Activated T-helper 17 cell treated with anti-CD3 and anti-CD28 coated beads, Interleukin-2, amount 50 U/mL, for 72 hours (primary cell): ENCODE measurements around the gene SEMA6D. TPM values are rescaled to one million over a fixed set of nuclear protein-coding genes. Genes with fewer than 3 reads are reported as not detected.

Source experiments
- ATAC-seq: fragments of 150-1000 bp; cut with Tn5 transposase; replicated peaks from 2 replicates; pipeline ENCODE4 v1.10.0; 2021; ENCODE audit warnings: mild to moderate bottlenecking, moderate library complexity
- H3K27ac Mint-ChIP-seq: one replicate; pipeline ENCODE4 v1.8.0; 2022; ENCODE audit warnings: mixed read lengths
- H3K27me3 Mint-ChIP-seq: one replicate; pipeline ENCODE4 v1.8.0; 2022; ENCODE audit warnings: mixed read lengths
- H3K36me3 Mint-ChIP-seq: one replicate; pipeline ENCODE4 v1.8.0; 2022; ENCODE audit warnings: low read depth, mild to moderate bottlenecking, mixed read lengths
- H3K4me1 Mint-ChIP-seq: one replicate; pipeline ENCODE4 v1.8.0; 2022; ENCODE audit warnings: mixed read lengths
- H3K4me3 Mint-ChIP-seq: one replicate; pipeline ENCODE4 v1.8.0; 2022; ENCODE audit warnings: mild to moderate bottlenecking, mixed read lengths
- H3K9me3 Mint-ChIP-seq: one replicate; pipeline ENCODE4 v1.8.0; 2022; ENCODE audit warnings: mixed read lengths
- total RNA-seq, 2 donors: library from RNA; stranded (reverse); gene quantifications; one replicate each; pipeline ENCODE4 v1.2.3, GENCODE V29; 2022

Gene SEMA6D
- total RNA-seq, 2 donors from 2014 or later = not detected

GRCh38 chr15:47769166-47769565 lies 51.9 kb downstream of the SEMA6D start:
- Mint-ChIP-seq H3K4me3 (no peak overlapping the region), H3K9me3 (peaks cover 4% of the 10 kb centered on the region), H3K27me3 (peaks cover 4% of the 10 kb centered on the region), H3K27ac (no peak overlapping the region), H3K36me3 (no peaks in the 10 kb centered on the region), H3K4me1 (no peaks in the 10 kb centered on the region)
- no peak for ATAC-seq

DNA sequence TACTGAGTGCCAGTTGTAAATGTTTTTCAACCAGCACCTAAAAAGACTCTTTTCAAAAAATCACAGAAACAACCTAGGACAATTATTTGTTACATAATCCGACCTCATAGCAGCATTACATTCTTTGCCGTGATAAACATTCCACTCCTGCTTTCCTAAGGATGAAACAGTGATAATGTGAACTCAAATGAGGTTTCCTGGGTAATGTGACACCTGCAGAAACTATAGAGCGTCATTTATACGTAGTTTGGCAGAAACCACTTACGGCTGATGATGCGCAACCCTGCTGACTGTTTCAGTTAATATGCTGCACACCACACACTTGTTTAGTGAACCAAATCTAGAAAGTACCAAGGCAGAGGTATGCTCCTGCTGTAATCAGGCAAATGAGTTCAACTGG lies 55.8 kb downstream of the SEMA6D start:
- Mint-ChIP-seq H3K4me1 (no peaks in the 10 kb centered on the region), H3K4me3 (no peak overlapping the region), H3K27me3 (no peaks in the 10 kb centered on the region), H3K27ac (no peak overlapping the region), H3K36me3 (no peaks in the 10 kb centered on the region), H3K9me3 (peaks cover 4% of the 10 kb centered on the region)
- ATAC-seq = no peak

- no peaks in the 10 kb centered on the region for H3K36me3 Mint-ChIP-seq
- H3K9me3 Mint-ChIP-seq = no peaks in the 10 kb centered on the region
- H3K27me3 Mint-ChIP-seq = peaks cover 4% of the 10 kb centered on the region
- no peak for ATAC-seq
- H3K4me1 Mint-ChIP-seq = no peaks in the 10 kb centered on the region
- H3K27ac Mint-ChIP-seq = no peak overlapping the region
- H3K4me3 Mint-ChIP-seq = no peak overlapping the region
These were observed 61.0 kb downstream of the SEMA6D start for GRCh38 chr15:47778263-47778770.

DNA sequence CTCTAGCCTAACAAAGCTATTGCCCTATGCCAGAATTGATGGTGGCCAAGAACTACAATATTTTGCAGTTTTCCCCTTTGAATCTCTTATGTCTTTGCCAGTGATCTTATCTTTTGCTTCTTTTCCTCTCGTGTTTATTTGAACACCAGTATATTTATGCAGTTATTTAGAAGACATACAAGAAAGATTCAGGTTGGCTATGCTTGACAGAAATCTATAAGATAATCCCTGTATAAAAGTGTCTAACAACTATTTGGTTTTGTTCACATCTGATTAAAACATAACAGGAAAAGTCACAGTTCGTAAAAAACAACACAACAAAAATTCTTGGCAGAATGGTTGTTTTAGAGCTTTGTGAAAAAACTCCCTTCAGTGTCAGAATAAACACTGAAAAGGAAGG lies 63.7 kb downstream of the SEMA6D start:
- no peaks in the 10 kb centered on the region for H3K36me3 Mint-ChIP-seq
- H3K4me3 Mint-ChIP-seq = no peak overlapping the region
- H3K9me3 Mint-ChIP-seq = no peaks in the 10 kb centered on the region
- H3K4me1 Mint-ChIP-seq = no peaks in the 10 kb centered on the region
- H3K27me3 Mint-ChIP-seq = peaks cover 4% of the 10 kb centered on the region
- no peak for ATAC-seq
- H3K27ac Mint-ChIP-seq = no peak overlapping the region

GRCh38 chr15:47781527-47781926 lies 64.2 kb downstream of the SEMA6D start:
- no peaks in the 10 kb centered on the region for H3K9me3 Mint-ChIP-seq
- H3K27me3 Mint-ChIP-seq = peaks cover 4% of the 10 kb centered on the region
- no peak overlapping the region for H3K27ac Mint-ChIP-seq
- H3K4me3 Mint-ChIP-seq = no peak overlapping the region
- no peaks in the 10 kb centered on the region for H3K4me1 Mint-ChIP-seq
- ATAC-seq = no peak
- H3K36me3 Mint-ChIP-seq = no peaks in the 10 kb centered on the region

GRCh38 chr15:47784820-47785219 lies 67.5 kb downstream of the SEMA6D start:
- ATAC-seq = no peak
- no peak overlapping the region for H3K27ac Mint-ChIP-seq
- peaks cover 11% of the 10 kb centered on the region for H3K27me3 Mint-ChIP-seq
- H3K9me3 Mint-ChIP-seq = no peaks in the 10 kb centered on the region
- H3K4me1 Mint-ChIP-seq = no peaks in the 10 kb centered on the region
- no peaks in the 10 kb centered on the region for H3K36me3 Mint-ChIP-seq
- H3K4me3 Mint-ChIP-seq = no peak overlapping the region

GRCh38 chr15:47786371-47786770 lies 69.1 kb downstream of the SEMA6D start:
- Mint-ChIP-seq H3K9me3 (no peaks in the 10 kb centered on the region), H3K4me3 (no peak overlapping the region), H3K4me1 (no peaks in the 10 kb centered on the region), H3K27ac (no peak overlapping the region), H3K27me3 (peaks cover 7% of the 10 kb centered on the region), H3K36me3 (no peaks in the 10 kb centered on the region)
- ATAC-seq = no peak

- no peak for ATAC-seq
- H3K36me3 Mint-ChIP-seq = no peaks in the 10 kb centered on the region
These were observed 70.6 kb downstream of the SEMA6D start for GRCh38 chr15:47787875-47788274.

DNA sequence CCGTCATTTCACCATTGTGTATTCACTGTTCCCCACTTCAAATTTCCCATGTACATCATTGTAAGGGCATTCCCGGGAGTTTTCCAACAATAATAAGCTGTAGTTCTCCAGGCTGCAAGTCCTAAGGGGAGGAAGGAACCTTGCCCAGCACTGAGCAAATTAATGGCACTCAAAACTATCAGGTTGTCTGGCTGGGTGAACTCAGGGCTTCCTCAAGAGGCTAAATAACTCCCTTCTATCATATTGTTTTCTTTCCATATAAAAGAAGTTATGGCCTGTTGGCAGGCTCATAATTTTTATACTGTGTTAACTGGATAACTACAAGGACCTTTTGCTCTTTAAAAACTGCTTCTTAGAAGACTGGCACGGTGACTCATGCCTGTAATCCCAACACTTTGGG lies 71.4 kb downstream of the SEMA6D start:
- H3K4me3 Mint-ChIP-seq = no peak overlapping the region
- no peaks in the 10 kb centered on the region for H3K9me3 Mint-ChIP-seq
- peaks cover 15% of the 10 kb centered on the region for H3K27me3 Mint-ChIP-seq
- no peaks in the 10 kb centered on the region for H3K36me3 Mint-ChIP-seq
- ATAC-seq = no peak
- no peak overlapping the region for H3K27ac Mint-ChIP-seq
- no peaks in the 10 kb centered on the region for H3K4me1 Mint-ChIP-seq

More at GRCh38 chr15:47787875-47788274, 70.6 kb downstream of the SEMA6D start:
- Mint-ChIP-seq H3K4me1 (no peaks in the 10 kb centered on the region), H3K27ac (no peak overlapping the region), H3K4me3 (no peak overlapping the region), H3K9me3 (no peaks in the 10 kb centered on the region), H3K27me3 (peaks cover 11% of the 10 kb centered on the region)

GRCh38 chr15:47791161-47791560 lies 73.9 kb downstream of the SEMA6D start:
- no peaks in the 10 kb centered on the region for H3K36me3 Mint-ChIP-seq
- no peak for ATAC-seq
- no peak overlapping the region for H3K27ac Mint-ChIP-seq
- no peak overlapping the region for H3K4me3 Mint-ChIP-seq
- no peaks in the 10 kb centered on the region for H3K4me1 Mint-ChIP-seq
- H3K27me3 Mint-ChIP-seq = peaks cover 21% of the 10 kb centered on the region
- no peaks in the 10 kb centered on the region for H3K9me3 Mint-ChIP-seq

DNA sequence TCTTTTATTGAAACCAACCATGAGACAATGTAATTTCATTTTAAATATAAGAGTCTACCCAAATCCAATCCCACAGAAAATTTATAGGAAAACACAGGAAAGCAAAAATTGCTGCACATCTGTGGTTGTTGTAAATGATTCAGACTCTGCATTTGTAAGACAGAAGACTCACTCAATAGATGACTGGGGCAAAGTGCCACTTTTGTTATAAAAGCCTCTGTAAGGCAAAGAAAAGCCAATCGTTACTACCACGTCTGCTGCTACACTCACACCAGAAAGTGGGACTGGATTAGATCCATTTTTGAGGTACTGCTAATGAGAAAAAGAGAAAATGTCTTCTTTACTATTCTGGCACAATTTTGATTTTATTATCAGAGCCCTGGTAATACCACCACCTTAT lies 74.9 kb downstream of the SEMA6D start:
- no peaks in the 10 kb centered on the region for H3K9me3 Mint-ChIP-seq
- no peak for ATAC-seq
- no peak overlapping the region for H3K27ac Mint-ChIP-seq
- peaks cover 20% of the 10 kb centered on the region for H3K27me3 Mint-ChIP-seq
- no peaks in the 10 kb centered on the region for H3K4me1 Mint-ChIP-seq
- no peaks in the 10 kb centered on the region for H3K36me3 Mint-ChIP-seq
- no peak overlapping the region for H3K4me3 Mint-ChIP-seq

- H3K36me3 Mint-ChIP-seq = no peaks in the 10 kb centered on the region
- peaks cover 14% of the 10 kb centered on the region for H3K27me3 Mint-ChIP-seq
- no peaks in the 10 kb centered on the region for H3K4me1 Mint-ChIP-seq
- ATAC-seq = no peak
- no peak overlapping the region for H3K27ac Mint-ChIP-seq
- H3K4me3 Mint-ChIP-seq = no peak overlapping the region
- no peaks in the 10 kb centered on the region for H3K9me3 Mint-ChIP-seq
These were observed 77.1 kb downstream of the SEMA6D start for GRCh38 chr15:47794252-47794914.

DNA sequence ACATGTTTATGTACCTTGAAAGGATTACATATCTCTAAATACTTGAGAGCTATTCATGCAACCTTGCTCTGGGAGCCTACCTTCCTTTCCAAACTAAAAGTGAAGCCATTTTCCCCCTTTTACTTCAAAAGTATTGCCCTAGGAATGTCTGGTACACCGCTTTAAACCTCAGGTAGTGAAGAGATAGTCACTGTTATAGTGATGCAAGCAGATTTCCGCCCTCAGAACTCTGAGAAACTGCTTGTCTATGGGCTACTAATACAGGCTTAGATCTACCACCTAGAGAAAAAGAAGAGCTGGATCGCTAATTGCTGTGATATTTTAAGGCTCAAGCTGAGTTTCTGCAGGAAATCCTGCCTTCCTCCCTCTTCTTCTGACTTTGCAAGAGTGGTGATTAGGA lies 78.6 kb downstream of the SEMA6D start:
- Mint-ChIP-seq H3K4me3 (no peak overlapping the region), H3K9me3 (peaks cover 3% of the 10 kb centered on the region), H3K27me3 (peaks cover 14% of the 10 kb centered on the region), H3K4me1 (no peaks in the 10 kb centered on the region), H3K27ac (no peak overlapping the region), H3K36me3 (no peaks in the 10 kb centered on the region)
- ATAC-seq = no peak

DNA sequence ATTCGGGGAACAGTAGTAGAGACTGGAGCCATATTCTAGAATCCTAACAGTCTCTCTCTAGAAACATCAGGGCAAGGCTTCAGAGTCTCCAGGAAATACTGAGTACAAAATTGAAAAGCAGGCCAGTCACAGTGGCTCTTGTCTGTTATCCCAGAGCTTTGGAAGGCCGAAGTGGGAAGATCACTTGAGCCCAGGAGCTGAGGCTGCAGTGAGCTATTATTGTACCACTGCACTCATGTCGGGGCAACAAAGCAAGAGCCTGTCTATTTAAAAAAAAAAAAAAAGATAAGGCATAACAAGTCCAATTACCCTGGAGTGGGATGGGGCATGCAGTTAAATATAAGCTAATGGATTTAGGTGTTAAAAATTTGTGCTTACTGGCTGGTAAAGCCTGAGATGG lies 79.0 kb downstream of the SEMA6D start:
- ATAC-seq = no peak
- H3K27ac Mint-ChIP-seq = no peak overlapping the region
- H3K4me3 Mint-ChIP-seq = no peak overlapping the region
- H3K27me3 Mint-ChIP-seq = peaks cover 14% of the 10 kb centered on the region
- no peaks in the 10 kb centered on the region for H3K36me3 Mint-ChIP-seq
- peaks cover 5% of the 10 kb centered on the region for H3K9me3 Mint-ChIP-seq
- H3K4me1 Mint-ChIP-seq = no peaks in the 10 kb centered on the region

DNA sequence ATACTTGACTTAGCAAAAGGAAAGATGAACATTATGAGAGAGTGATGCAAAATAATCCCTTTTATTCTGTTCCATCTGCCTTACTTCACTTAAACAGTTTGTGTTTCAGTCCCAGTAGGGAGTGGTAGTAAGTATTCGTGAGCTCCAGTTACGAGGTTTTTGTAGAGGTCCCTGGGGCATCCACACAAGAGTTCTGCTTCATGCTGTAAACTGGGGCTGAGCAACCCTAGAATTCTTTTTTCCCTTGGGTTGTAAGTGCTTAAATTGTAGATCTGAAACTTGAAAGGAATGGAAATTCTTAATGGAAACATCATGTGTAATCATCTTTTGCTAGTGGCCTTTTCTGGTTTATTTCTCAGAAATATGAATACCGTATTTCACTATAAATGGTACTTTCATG lies 79.5 kb downstream of the SEMA6D start:
- peaks cover 14% of the 10 kb centered on the region for H3K27me3 Mint-ChIP-seq
- no peak overlapping the region for H3K4me3 Mint-ChIP-seq
- no peak for ATAC-seq
- no peak overlapping the region for H3K27ac Mint-ChIP-seq
- H3K4me1 Mint-ChIP-seq = no peaks in the 10 kb centered on the region
- no peaks in the 10 kb centered on the region for H3K36me3 Mint-ChIP-seq
- H3K9me3 Mint-ChIP-seq = peaks cover 5% of the 10 kb centered on the region

- no peak for ATAC-seq
- Mint-ChIP-seq H3K4me3 (no peak overlapping the region), H3K36me3 (no peaks in the 10 kb centered on the region), H3K27me3 (no peaks in the 10 kb centered on the region), H3K27ac (no peak overlapping the region), H3K9me3 (peaks cover 5% of the 10 kb centered on the region), H3K4me1 (no peaks in the 10 kb centered on the region)
These were observed 84.2 kb downstream of the SEMA6D start for GRCh38 chr15:47801522-47801921.
